ENCODE results near the gene PRORP. TPM values are rescaled to one million over a fixed set of nuclear protein-coding genes. Genes with fewer than 3 reads are reported as not detected.

Gene PRORP
- total RNA-seq, 2 experiments from 2014 or later: 45.2 to 52.2 TPM

- H3K4me2 ChIP-seq (ENCODE audit: low read length): peak overlapping the region; percentile 89
- TF ChIP-seq CTCF (conservative IDR thresholded peaks at IDR 0.05; ENCODE audit: low read length) (no peak), EZH2phosphoT487 (IDR thresholded peaks at IDR 0.05; ENCODE audit: borderline replicate concordance, low read depth, low read length) (no peak)
- no peak overlapping the region for H2AFZ ChIP-seq (ENCODE audit: low read length)
- no peaks in the 10 kb centered on the region for H3K9me3 ChIP-seq (ENCODE audit: low read length)
- H3K36me3 ChIP-seq (ENCODE audit: insufficient read depth, low read length): peaks cover 31% of the 10 kb centered on the region
- ChIA-PET CTCF (ENCODE audit: unreplicated experiment) (interaction anchor here (1.1 kb wide), 1 partner anchor 12 kb away, joined by 3 read pairs; no protein-coding TSS in a partner anchor), POLR2A (interaction anchor here (0.6 to 4.1 kb wide), 12 partner anchors 10 to 482 kb away, joined by 3 to 19 read pairs (median 4); partner anchors contain the start of genes FAM177A1 and PSMA6)
- peak overlapping the region; percentile 81 for H3K27ac ChIP-seq (ENCODE audit: low read depth, low read length, poor library complexity, severe bottlenecking)
- peaks cover 78% of the 10 kb centered on the region for H3K79me2 ChIP-seq (ENCODE audit: insufficient read depth, low read depth, low read length)
- H4K20me1 ChIP-seq (ENCODE audit: insufficient read depth, low read length): no peaks in the 10 kb centered on the region
- peak overlapping the region; percentile 85 for H3K4me3 ChIP-seq (ENCODE audit: low read depth, low read length, poor library complexity, severe bottlenecking)
- H3K9me2 ChIP-seq (ENCODE audit: insufficient read depth, low read length): no peaks in the 10 kb centered on the region
- H3K4me1 ChIP-seq (ENCODE audit: insufficient read depth, low read length, poor library complexity, severe bottlenecking): peaks cover 44% of the 10 kb centered on the region
- DNase-seq (ENCODE audit: low spot score): no peak
- no TSS peak for BruUV-seq (replicated peaks)
- intact Hi-C loops (cut with micrococcal nuclease; ENCODE audit: unreplicated experiment): loop anchor here (5.0 kb wide), 3 partner anchors 283 to 683 kb away; partner anchors contain the start of genes CFL2 and RALGAPA1
These were observed 1.8 kb downstream of the PRORP start for GRCh38 chr14:35124127-35124526.

- no peaks in the 10 kb centered on the region for H4K20me1 ChIP-seq (ENCODE audit: insufficient read depth, low read length)
- H3K27ac ChIP-seq (ENCODE audit: low read depth, low read length, poor library complexity, severe bottlenecking): no peak overlapping the region
- no TSS peak for BruUV-seq (replicated peaks)
- H3K4me2 ChIP-seq (ENCODE audit: low read length): no peak overlapping the region
- no peak overlapping the region for H3K4me3 ChIP-seq (ENCODE audit: low read depth, low read length, poor library complexity, severe bottlenecking)
- ChIA-PET CTCF (ENCODE audit: unreplicated experiment) (no interaction called here), POLR2A (interaction anchor here (0.5 to 2.7 kb wide), 4 partner anchors 10 to 173 kb away, joined by 3 to 10 read pairs (median 4); partner anchors contain the start of genes PPP2R3C and PRORP)
- no peaks in the 10 kb centered on the region for H3K9me3 ChIP-seq (ENCODE audit: low read length)
- no peak overlapping the region for H2AFZ ChIP-seq (ENCODE audit: low read length)
- peaks cover 98% of the 10 kb centered on the region for H3K36me3 ChIP-seq (ENCODE audit: insufficient read depth, low read length)
- H3K9me2 ChIP-seq (ENCODE audit: insufficient read depth, low read length): no peaks in the 10 kb centered on the region
- peaks cover 42% of the 10 kb centered on the region; the same call in 1 of the 2 replicates for H3K79me2 ChIP-seq (ENCODE audit: insufficient read depth, low read depth, low read length)
- intact Hi-C loops (cut with micrococcal nuclease; ENCODE audit: unreplicated experiment): no loop called here
- no peaks in the 10 kb centered on the region for H3K4me1 ChIP-seq (ENCODE audit: insufficient read depth, low read length, poor library complexity, severe bottlenecking)
- DNase-seq (ENCODE audit: low spot score): no peak
- TF ChIP-seq EZH2phosphoT487 (IDR thresholded peaks at IDR 0.05; ENCODE audit: borderline replicate concordance, low read depth, low read length) (no peak), CTCF (conservative IDR thresholded peaks at IDR 0.05; ENCODE audit: low read length) (no peak)
These were observed 11.4 kb downstream of the PRORP start for GRCh38 chr14:35133542-35134328.
